GM18505 (cell line): Measurements from ENCODE around the gene KAT14.
"Not testable (repeated sequence)": the region's sequence is repeated elsewhere in the genome, so short reads cannot be mapped to it uniquely, and the experiment has no call there.

Source experiments
- ATAC-seq: cut with Tn5 transposase; IDR thresholded peaks from one replicate; pipeline ENCODE4 v1.9.1; 2021; ENCODE audit not compliant: unreplicated experiment
- POLR2A ChIP-seq: IDR thresholded peaks from 4 replicates; pipeline ENCODE4 v1.6.1; 2011; ENCODE audit warnings: borderline replicate concordance; ENCODE audit not compliant: insufficient read depth, insufficient read length; ENCODE audit errors: extremely low read depth

Gene KAT14

DNA sequence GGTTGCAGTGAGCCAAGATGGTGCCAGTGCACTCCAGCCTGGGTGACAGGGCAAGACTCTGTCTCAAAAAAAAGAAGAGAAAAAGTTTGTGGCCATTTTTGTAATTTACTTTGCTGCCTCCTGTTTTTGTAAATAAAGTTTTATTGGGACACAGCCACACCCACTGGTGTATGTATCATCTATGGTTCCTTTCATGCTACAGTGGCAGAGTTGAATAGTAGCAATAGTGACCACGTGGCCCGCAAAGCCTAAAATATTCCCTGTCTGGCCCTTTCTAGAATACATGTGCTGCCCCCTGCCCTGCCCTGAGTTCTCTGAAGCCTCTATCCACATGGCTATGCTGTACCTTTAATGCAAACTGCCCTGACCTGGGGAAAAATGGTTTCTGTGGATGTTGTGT lies 75.3 kb downstream of the KAT14 start:
- no peak for ATAC-seq
- TF ChIP-seq POLR2A, result no peak

DNA sequence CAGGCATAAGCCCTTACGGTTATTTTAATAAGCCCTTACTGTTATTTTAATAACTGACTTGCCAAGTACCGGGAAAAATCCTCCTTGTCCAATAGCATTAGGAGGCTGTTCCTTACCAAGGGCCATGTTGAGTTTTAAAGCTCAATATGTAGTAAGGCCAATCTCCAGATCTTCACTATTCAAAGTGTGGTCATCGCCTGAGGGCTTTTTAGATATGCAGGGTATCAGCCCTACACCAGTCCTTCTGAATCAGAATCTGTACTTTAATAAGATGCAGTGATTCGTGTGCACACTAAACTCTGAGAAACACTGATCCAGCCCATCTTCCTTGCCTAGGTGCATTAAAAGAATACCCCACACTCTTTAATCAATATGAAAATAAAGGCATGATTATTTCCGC lies 77.9 kb downstream of the KAT14 start:
- ATAC-seq, result no peak
- no peak for TF ChIP-seq POLR2A

DNA sequence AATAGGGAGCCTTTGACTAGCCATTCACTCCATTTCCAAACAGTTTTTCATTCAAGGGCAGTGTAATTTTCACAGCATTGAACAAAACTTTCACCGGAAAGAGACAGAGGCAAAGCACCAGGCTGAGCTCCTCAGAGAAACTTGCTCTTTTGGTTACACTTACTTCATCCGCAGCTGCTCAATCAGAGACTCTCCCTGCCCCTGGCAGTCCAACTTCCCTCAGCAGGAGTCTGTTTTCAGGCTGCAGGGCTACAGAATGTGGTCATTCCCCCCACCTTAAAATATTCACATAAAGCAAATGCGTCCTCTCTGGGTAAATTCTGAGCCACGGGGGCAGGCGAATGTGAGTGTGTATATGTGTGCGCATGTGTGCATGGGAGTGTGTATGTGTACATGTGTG lies 80.6 kb downstream of the KAT14 start:
- TF ChIP-seq POLR2A, result no peak
- no peak for ATAC-seq

DNA sequence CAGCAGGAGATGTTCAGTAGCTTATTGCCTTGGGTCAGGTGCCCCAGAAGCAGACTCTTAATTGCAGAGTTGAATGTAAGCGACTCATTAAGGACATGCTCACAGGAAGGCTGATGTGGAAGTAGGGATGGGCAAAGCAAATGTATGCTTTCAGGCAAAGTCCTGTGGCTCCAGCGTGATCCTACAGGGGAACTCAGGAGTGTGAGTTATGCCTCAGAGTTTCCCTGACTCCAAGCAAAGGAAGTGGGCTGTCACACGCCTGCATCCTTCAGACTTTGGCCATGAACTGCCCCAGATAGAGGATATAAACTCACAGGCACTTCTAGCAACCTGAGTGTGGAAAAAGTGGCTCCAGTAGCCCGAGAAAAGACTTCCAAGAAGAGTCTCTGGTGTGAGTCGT lies 85.7 kb downstream of the KAT14 start:
- no peak for TF ChIP-seq POLR2A
- ATAC-seq, result no peak

DNA sequence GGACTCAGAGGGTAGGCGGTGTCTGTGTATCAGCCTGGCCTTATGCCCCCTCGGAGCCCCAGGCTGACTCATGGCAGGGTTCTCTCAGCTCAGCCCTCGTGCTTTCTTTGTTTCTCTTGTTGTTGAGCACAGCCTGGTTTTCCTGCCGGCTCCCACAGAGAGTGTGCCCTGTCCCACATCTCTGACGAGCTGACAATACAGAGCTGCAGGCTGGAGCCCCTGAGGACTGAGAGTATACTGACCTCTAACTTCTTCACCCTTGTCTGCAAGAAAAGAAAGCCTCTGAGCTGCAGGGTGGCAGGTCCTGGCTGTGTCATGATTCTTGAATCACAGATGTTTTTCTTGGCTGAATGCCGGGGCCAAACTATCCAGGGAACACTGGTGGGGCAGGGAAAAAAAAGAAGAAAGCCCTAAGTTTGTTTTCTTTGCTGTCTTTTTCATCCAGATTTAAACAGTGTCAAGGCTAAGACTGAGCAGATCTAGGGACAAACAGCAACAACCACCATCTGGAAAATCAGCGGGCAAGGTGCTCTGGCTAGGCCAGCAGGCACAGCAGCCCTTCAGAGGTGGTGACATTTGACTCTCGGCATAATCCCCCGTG lies 87.4 kb downstream of the KAT14 start:
- no peak for ATAC-seq

DNA sequence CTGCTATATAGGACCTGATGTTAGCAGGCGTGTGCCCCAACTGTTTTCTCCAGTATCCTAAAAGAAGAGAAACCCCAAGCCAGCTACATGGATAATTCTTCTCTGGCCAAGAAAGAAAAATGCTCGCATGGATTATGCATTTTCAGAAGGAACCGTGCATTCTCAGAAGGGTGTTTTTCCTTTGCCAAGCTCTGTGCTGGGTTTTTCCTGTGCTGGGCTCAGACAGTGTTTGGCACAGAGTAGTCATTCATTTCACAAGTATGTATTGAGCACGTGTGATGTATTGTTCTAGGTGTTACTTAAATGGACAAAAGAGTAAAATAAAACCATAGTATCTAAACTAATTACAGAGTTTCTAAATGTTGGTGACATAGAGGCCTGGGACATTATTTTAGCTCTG lies 88.0 kb downstream of the KAT14 start:
- TF ChIP-seq POLR2A, result no peak
- no peak for ATAC-seq

More for the DNA sequence above, 87.4 kb downstream of the KAT14 start:
- TF ChIP-seq POLR2A, result no peak

DNA sequence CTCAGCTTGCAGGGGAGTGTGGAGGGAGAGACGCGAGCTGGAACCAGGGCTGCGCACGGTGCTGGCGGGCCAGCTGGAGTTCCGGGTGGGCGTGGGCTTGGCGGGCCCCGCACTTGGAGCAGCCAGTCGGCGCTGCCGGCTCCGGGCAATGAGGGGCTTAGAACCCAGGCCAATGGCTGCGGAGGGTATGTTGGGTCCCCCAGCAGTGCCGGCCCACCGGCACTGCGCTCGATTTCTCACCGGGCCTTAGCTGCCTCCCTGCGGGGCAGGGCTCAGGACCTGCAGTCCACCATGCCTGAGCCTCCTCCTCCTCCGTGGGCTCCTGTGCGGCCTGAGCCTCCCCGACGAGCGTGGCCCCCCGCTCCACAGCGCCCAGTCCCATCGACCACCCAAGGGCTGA lies 89.1 kb downstream of the KAT14 start:
- not testable (repeated sequence) for ATAC-seq

DNA sequence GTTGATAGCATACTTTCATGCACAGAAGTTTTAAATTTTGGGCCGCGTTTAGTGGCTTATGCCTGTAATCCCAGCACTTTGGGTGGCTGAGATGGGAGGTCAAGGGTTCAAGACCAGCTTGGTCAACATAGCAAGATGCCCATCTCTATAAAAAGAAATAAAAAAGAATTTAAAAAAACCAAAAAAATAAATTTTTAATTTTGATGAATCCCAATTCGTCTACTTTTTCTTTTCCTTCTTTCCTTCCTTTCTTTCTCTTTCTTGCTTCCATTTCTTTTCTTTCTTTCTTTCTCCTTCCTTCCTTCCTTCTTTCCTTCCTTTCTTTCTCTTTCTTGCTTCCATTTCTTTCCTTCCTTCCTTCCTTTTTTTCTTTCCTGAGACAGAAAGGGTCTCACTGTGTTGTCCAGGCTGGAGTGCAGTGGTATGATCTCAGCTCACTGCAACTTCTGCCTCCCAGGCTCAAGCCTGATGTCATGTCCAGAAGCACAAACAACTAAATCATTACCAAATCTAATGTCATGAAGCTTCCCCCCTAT lies 95.8 kb downstream of the KAT14 start:
- no peak for ATAC-seq
- TF ChIP-seq POLR2A, result no peak
